ENCODE results near the gene GRB10. TPM values are rescaled to one million over a fixed set of nuclear protein-coding genes. Genes with fewer than 3 reads are reported as not detected.

Gene GRB10
- polyA plus RNA-seq, 1 donor from 2014 or later, result 78.4 TPM

GRCh38 chr7:50795253-50795652 is 12.6 kb upstream of the GRB10 start:
- no peaks in the 10 kb centered on the region for H4K20me1 ChIP-seq (ENCODE audit: insufficient read depth)
- H3K27me3 ChIP-seq (ENCODE audit: insufficient read depth, low read depth, low read length), result peaks cover 15% of the 10 kb centered on the region
- no peak for TF ChIP-seq RAD21 (conservative IDR thresholded peaks at IDR 0.05)
- TF ChIP-seq POLR2AphosphoS5 (IDR thresholded peaks at IDR 0.05), result no peak
- H3K9me2 ChIP-seq (ENCODE audit: insufficient read depth, low read length), result no peaks in the 10 kb centered on the region
- no peaks in the 10 kb centered on the region for H3K36me3 ChIP-seq (ENCODE audit: insufficient read depth, low read length)
- no peak overlapping the region for H3K4me3 ChIP-seq (ENCODE audit: low read length)
- H3K79me2 ChIP-seq (replicated peaks; ENCODE audit: insufficient read depth, low read length), result peaks cover 22% of the 10 kb centered on the region
- no peaks in the 10 kb centered on the region for H3K9me3 ChIP-seq (ENCODE audit: low read length)
- H3K9ac ChIP-seq (ENCODE audit: low read length), result no peak overlapping the region
- H2AFZ ChIP-seq (ENCODE audit: low read depth, low read length), result no peak overlapping the region
- no peaks in the 10 kb centered on the region for H3F3A ChIP-seq (ENCODE audit: insufficient read depth, low read length, poor library complexity, severe bottlenecking)
- H3K4me2 ChIP-seq (ENCODE audit: low read length), result no peak overlapping the region
- H3K27ac ChIP-seq (ENCODE audit: low read length), result no peak overlapping the region

- Histone ChIP-seq H3K36me3 (ENCODE audit: insufficient read depth, low read length) (no peaks in the 10 kb centered on the region), H3K9ac (ENCODE audit: low read length) (no peak overlapping the region), H3K9me3 (ENCODE audit: low read length) (no peaks in the 10 kb centered on the region), H3K27ac (ENCODE audit: low read length) (no peak overlapping the region), H3K9me2 (ENCODE audit: insufficient read depth, low read length) (no peaks in the 10 kb centered on the region), H2AFZ (ENCODE audit: low read depth, low read length) (no peak overlapping the region), H3K79me2 (replicated peaks; ENCODE audit: insufficient read depth, low read length) (peaks cover 34% of the 10 kb centered on the region), H3K4me3 (ENCODE audit: low read length) (peak overlapping the region; percentile 60), H3F3A (ENCODE audit: insufficient read depth, low read length, poor library complexity, severe bottlenecking) (no peaks in the 10 kb centered on the region), H3K4me2 (ENCODE audit: low read length) (no peak overlapping the region), H4K20me1 (ENCODE audit: insufficient read depth) (no peaks in the 10 kb centered on the region), H3K27me3 (ENCODE audit: insufficient read depth, low read depth, low read length) (peaks cover 15% of the 10 kb centered on the region)
- no peak for TF ChIP-seq TAF1 (IDR thresholded peaks at IDR 0.05; ENCODE audit: low read depth)
- TF ChIP-seq POLR2AphosphoS5 (IDR thresholded peaks at IDR 0.05), result no peak
- no peak for TF ChIP-seq MXI1 (conservative IDR thresholded peaks at IDR 0.05; ENCODE audit: poor library complexity, severe bottlenecking)
- TF ChIP-seq RAD21 (conservative IDR thresholded peaks at IDR 0.05), result no peak
- TF ChIP-seq, protein P1, sequence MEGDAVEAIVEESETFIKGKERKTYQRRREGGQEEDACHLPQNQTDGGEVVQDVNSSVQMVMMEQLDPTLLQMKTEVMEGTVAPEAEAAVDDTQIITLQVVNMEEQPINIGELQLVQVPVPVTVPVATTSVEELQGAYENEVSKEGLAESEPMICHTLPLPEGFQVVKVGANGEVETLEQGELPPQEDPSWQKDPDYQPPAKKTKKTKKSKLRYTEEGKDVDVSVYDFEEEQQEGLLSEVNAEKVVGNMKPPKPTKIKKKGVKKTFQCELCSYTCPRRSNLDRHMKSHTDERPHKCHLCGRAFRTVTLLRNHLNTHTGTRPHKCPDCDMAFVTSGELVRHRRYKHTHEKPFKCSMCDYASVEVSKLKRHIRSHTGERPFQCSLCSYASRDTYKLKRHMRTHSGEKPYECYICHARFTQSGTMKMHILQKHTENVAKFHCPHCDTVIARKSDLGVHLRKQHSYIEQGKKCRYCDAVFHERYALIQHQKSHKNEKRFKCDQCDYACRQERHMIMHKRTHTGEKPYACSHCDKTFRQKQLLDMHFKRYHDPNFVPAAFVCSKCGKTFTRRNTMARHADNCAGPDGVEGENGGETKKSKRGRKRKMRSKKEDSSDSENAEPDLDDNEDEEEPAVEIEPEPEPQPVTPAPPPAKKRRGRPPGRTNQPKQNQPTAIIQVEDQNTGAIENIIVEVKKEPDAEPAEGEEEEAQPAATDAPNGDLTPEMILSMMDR (IDR thresholded peaks at IDR 0.05; ENCODE audit: poor library complexity, severe bottlenecking), result no peak
- no peak for TF ChIP-seq SMC3 (conservative IDR thresholded peaks at IDR 0.05; ENCODE audit: poor library complexity)
- TF ChIP-seq EP300 (conservative IDR thresholded peaks at IDR 0.05; ENCODE audit: poor library complexity, severe bottlenecking), result no peak
- TF ChIP-seq REST (IDR thresholded peaks at IDR 0.05; ENCODE audit: borderline replicate concordance), result no peak
- TF ChIP-seq EZH2 (IDR thresholded peaks at IDR 0.05; ENCODE audit: borderline replicate concordance, insufficient read depth, low read length, poor library complexity, severe bottlenecking), result no peak
Observed at GRCh38 chr7:50793947-50794570, 11.4 kb upstream of the GRB10 start.
